Inflammatory macrophage (primary cell): Measurements from ENCODE around the gene FASTKD3.

Experiments
- DNase-seq, 2 donors: peaks; one replicate each; pipeline ENCODE4 v3.0.0-alpha.2; 2020 to 2022
- total RNA-seq, 18 experiments: gene quantifications; one replicate each; lab custom pipeline; 2026; ENCODE audit warnings: mixed read lengths in 6 of 18, inconsistent platforms in 2 of 18; lab: John Stamatoyannopoulos, UW

FASTKD3 gene, protein sequence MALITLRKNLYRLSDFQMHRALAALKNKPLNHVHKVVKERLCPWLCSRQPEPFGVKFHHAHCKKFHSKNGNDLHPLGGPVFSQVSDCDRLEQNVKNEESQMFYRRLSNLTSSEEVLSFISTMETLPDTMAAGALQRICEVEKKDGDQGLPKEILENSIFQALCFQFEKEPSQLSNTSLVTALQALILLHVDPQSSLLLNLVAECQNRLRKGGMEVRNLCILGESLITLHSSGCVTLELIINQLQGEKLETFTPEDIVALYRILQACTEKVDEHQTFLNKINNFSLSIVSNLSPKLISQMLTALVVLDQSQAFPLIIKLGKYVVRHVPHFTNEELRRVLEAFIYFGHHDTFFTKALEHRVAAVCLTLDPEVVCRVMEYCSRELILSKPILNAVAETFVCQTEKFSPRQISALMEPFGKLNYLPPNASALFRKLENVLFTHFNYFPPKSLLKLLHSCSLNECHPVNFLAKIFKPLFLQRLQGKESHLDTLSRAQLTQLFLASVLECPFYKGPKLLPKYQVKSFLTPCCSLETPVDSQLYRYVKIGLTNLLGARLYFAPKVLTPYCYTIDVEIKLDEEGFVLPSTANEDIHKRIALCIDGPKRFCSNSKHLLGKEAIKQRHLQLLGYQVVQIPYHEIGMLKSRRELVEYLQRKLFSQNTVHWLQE
- total RNA-seq, result 4.2 to 17.8 (median 10.1) reads per million in 18 experiments

DNA sequence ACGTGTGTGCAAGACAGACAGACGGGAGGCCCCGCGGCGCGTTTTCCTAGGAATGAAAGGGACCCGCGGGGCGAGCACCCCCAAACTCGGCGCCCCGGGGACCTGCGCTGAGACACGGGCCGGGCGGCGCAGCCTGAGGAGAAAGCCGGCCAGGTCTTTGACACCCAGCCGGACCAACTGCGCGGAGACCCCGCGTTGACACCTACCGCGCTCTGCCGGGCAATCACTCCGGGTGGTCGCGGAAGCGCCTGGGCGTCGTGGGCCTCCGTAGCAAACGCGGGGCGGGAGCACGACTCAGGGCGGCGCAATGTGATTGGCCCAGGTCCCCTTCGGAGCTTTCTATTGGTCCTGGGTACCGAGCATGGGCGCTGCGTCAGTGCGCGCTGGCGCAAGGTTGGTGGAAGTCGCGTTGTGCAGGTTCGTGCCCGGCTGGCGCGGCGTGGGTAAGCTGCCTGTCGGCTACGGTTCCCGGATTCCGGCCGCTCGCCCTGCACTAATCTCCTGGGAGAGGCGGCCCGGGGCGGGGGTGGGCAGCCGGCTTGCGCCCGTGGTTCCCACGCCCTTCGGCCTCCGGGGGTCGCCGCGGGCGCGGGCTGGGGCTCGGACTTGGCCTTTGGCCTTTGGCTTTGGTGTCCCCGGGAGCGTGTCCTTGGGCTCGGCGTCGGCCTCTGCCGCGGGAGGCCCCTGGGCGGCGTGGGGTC is at the start of gene FASTKD3, which contains the start of gene MTRR:
FASTKD3 (minus strand) TSS at position 259 of the 701 bp plus-strand sequence. CDS start 948 bp downstream, outside the sequence.
MTRR (plus strand) TSS at position 376 of the 701 bp plus-strand sequence. CDS start 1,647 bp downstream, outside the sequence.
- peak; percentile 95 to 97 for DNase-seq

DNA sequence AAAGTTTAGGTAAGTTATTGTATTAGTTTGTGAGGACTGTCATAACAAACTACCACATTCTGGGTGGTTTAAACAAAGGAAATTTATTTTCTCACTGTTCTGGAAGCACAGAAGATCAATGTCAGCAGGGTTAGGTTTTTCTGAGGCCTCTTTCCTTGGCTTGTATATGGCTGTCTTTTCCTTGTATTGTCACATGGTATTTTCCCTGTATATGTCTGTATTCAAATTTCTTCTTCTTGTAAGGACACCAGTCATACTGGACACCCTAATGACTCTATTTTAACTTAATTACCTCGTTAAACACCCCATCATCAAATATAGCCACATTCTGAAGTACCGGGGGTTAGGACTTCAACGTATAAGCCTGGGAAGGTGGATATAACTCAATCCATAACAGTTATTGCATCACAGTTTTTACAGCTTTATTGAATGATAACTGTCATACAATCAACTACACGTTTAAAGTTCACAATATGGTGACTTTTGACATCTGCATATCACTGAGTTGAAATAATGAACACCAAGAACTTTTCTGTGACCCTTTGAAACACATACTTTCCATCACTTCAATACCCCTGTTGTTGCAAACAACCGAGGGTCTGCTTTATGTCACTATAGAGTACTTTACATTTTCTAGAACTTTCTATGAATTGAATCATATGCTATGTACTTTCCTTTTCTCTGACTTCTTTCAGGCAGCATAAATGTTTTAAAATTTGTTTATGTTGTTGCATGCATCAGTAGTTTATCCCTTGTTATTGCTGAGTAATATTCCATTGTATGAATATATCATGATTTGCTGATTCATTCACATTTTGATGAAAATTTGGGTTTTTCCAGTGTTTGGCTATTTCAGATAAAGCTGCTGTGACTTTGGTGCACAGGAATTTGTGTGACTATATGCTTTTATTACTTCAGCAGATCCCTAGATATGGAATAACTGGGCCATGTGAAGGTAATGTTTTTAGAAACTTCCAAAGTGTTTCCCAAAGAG is 48.6 kb upstream of the FASTKD3 start:
- no peak for DNase-seq

DNA sequence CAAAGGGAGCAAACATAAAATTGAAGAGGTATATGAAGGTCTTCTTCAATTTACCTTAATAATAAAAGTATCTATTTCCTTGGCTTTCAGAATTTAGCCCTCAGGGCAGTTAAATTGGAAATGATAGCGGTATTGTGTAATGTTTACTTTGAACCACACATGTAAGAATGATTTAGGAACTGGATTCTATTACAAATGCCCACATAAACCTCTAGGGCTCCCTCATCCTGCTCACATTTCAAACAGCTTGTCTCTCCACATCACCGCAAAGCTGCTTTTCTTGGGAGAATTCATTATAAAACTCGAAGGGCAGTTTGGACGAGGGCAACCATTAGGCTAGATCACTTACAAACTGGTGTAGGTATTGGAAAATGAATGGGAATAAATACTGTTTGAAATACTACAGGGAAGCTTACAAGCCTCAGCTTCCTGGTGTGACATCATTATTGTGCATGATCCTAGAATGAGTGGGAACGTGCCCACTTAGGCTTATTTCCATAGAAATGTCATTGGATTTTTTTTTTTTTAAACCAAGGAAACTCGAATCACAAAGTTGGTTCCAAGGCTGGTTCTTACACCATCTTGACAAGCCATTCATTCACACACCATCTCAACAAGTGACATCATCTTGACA is 47.5 kb upstream of the FASTKD3 start:
- DNase-seq, result no peak

DNA sequence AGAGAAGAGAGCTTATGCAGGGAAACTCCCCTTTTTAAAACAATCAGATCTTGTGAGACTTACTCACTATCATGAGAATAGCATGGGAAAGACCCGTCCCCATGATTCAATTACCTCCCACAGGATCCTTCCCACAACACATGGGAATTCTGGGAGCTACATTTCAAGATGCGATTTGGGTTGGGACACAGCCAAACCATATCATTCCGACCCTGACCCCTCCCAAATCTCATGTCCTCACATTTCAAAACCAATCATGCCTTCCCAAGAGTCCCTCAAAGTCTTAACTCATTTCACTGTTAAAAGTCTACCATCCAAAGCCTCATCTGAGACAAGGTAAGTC is 42.6 kb upstream of the FASTKD3 start:
- peak in 1 of 2 donors; percentile 14 for DNase-seq

DNA sequence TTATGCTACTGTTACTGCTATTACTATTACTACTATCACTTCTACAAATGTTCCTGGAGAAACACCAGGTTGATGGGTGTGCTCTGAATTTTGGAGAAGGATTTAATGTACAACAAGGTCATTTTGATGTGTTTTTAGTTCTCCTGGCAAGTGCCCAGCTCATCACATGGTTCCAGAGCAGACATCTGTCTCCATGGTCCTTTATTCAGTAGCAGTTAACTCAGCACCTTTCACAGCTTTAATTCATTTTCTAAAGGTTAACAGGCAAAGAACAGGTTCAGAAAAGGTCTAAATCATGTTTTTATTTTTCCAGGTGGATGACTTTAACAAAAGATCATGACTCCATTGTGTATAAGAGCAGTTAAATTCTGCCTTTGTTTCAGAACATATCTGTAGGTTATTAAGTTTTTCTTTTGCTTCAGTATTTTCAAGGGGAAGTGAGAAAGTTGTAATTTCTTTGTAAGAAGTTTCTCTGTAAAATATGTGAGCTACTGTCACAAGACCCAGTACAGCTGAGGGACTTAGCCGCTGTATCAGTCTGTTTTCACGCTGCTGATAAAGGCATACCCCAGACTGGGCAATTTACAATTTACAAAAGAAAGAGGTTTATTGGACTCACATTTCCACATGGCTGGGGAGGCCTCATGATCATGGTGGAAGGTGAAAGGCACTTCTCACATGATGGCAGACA is 42.1 kb upstream of the FASTKD3 start:
- no peak for DNase-seq

DNA sequence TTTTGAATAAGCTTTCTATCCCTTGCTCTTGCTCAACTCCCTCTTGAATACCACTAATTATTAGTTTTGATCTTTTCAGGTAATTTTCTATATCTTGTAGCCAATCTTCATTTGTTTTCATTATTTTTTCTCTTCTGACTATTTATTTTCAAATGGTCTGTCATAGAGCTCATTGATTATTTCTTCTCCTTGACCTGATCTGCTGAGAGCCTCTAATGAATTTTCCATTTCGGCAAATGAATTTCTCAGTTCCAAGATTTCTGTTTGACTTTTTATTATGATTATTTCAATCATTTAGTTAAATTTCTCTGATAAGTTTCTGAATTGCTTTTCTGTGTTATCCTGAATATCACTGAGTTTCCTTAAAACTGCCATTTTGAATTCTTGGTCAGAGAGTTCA is 39.5 kb upstream of the FASTKD3 start:
- DNase-seq, result no peak

DNA sequence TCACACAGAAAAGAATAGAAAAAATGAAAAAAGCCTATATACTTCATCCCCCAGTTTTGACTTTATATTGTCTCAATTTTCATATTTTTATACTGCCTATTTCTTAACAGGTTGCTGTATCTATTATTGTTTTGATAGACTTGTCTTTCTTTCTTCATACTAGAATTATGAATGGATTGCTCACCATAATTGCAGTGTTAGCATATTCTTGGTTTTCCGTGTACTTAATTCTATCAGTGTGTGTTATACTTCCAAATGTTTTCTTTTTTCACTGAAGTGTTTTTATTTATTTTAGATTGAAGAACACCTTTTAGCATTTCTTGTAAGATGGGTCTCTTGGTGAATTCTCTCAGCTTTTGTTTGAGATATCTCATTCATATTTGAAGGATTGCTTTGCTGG is 38.8 kb upstream of the FASTKD3 start:
- no peak for DNase-seq

DNA sequence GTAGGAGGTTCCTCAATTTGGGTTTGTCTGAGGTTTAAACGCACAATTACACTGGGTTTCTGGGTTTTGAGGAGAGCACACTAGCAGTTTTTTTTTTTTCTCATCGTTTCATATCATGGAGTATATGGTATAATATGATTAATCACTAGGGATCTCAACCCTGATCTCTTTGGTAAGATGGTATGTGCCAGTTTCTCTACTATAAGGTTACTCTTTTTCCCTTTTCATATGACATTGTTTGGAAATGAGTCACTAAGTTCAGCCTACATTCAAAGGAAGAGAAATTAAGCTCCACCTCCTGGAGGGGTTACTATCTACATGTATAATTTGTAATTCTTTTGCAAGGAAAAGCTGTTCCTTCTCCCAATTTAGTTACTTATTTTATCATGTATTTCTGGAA is 35.3 kb upstream of the FASTKD3 start:
- no peak for DNase-seq

DNA sequence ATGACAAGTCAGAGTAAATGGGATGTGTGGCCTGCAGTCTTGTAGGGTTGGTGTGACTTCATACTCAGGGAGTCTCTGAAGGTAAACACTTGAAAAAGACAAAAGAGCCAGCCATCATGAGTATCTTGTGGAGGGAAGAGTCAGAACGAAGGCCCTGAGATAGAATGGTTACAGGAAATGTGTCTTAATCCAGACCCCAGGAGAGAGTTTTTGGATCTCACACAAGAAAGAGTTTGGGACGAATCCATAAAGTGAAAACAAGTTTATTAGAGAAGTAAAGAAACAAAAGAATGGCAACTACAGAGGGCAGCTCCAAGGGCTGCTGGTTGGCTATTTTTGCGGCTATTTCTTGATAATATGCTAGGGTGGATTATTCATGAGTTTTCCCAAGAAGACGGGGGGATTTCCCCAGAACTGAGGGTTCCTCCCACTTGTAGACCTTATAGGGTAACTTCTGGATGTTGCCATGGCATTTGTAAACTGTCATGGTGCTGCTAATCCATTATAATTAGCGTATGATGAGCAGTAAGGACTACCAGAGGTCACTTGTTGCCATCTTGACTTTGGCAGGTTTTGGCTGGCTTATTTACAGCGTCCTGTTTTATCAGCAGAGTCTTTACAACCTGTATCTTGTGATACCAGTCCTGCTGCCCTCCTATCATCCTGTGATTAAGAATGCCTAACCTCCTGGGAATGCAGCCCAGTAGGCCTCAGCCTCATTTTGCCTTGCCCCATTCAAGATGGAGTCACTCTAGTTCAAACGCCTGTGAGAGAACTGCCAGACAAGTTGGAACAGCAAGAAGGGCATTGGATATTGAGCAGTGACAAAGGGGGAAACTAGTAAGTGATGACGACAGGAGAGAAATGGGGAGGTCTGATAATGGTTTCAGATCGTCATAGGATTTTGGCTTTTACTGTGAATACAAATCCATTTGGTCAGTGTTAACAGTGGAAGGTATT is 34.1 kb upstream of the FASTKD3 start:
- DNase-seq, result no peak

DNA sequence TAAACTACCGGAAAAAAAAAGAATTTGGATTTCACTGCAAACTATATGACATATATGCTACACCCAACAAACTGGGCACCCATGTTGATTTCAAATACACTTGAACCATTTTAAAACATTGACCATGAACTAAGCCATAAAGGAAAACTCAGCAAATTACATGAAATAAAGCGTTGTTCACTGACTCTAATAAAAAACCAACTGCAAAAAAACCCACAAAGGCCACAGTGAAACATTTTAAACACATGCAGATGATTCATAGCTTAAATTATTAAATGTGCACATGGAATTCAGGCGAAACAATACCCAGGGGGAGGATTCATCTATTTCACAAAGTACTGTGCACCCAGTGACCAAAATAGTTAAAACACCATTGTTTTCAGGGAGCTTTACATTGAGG is 33.4 kb upstream of the FASTKD3 start:
- DNase-seq, result no peak

DNA sequence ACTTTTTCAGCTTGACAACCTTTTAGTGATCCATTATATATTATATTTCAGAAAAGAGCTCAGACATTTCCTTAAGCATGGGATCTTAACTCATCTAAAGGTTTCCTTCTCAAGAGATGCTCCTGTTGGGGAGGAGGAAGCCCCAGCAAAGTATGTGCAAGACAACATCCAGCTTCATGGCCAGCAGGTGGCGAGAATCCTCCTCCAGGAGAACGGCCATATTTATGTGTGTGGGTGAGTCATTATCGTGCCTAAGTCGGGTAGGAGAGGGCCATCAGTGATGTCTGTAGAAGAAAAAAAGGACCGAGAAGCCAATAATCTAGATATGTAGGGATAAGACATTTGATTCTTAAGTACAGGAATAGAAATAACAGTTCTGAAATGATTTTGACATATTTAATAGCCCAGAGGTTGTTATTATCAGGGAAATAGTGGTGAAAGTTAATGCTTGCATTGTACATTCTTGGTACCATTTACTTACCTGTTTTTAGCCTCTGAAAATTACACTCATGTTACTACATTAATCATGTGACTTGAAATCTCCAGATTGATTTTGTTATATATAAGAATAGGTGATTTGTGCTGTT is 28.3 kb upstream of the FASTKD3 start:
- DNase-seq, result peak; percentile 15 to 22

DNA sequence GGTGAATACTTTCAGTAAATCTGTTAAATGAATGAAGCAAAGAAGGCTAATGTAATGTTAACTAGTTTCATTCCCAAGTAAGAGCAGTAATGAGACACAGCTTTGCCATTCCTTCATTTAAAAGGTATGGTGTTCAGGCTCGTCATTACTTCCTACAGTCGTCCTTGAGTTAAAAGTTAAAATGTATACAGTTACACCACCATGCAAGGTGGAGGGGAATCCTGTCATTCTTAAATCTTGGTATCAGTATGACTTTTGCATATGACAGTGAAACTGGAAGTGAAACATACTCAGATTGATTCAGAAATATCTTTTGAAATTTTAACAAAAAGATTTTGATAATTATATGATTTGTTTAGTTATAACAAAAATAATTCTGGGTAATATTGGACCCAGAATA is 26.0 kb upstream of the FASTKD3 start:
- DNase-seq, result no peak

DNA sequence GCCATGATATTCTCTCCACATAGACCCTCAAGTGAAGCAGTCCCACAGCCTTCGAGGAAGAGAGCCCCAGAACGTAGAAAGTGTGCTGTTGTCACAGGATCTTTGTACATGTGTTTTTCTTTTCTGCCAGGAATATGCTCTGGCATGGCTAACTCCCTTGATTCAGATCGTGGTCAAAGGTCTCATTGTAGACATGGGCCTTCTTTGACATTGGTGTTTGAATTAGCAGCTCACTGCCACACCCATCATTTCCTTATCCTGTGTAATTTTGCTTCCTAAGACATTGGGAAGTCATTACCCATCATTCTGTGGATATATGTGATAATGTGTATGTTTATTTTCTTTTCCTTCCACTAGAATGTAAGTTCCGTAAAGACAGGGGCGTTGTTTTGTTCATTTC is 25.6 kb upstream of the FASTKD3 start:
- DNase-seq, result no peak

DNA sequence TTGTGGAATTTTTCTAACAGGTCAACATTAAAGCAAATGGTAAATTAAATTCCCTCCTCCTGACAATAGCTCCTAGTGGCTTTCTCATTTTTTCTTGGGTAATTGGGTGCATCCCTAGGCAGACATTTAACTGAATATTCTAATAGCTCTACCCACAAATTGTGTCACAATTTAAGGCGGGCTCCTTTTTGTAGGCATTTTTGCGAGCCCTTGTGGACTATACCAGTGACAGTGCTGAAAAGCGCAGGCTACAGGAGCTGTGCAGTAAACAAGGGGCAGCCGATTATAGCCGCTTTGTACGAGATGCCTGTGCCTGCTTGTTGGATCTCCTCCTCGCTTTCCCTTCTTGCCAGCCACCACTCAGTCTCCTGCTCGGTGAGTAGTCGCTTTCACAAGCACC is 20.1 kb upstream of the FASTKD3 start:
- no peak for DNase-seq

DNA sequence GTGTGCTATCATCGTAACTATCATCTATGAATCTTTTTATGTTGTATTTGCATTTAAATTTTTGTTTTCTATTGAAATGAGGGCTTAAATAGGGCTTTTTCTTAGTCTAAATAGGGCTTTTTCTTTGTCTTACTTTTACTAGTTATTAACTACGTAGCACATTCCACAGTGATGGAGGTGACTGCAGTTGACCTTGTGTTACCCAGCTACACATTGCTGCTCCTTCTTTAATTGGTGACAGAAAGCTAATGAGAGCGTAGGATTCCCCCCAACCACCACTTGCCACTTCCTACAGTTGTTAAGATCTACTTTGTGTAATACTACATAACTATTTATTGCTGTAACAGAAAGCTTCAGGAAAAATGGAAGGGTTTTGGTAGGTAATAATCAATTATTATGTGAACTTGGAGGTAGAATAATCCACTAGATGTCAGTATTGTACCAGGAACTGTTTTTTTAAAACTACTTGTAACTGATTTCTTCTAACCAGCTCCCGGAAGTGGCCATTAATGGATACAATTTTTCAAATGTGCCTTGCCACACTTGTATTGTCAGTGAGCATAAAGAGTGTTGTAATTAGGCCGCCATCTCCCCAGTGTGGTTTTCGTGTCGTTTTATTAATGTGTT is 18.1 kb upstream of the FASTKD3 start:
- peak in 1 of 2 donors; percentile 44 for DNase-seq

DNA sequence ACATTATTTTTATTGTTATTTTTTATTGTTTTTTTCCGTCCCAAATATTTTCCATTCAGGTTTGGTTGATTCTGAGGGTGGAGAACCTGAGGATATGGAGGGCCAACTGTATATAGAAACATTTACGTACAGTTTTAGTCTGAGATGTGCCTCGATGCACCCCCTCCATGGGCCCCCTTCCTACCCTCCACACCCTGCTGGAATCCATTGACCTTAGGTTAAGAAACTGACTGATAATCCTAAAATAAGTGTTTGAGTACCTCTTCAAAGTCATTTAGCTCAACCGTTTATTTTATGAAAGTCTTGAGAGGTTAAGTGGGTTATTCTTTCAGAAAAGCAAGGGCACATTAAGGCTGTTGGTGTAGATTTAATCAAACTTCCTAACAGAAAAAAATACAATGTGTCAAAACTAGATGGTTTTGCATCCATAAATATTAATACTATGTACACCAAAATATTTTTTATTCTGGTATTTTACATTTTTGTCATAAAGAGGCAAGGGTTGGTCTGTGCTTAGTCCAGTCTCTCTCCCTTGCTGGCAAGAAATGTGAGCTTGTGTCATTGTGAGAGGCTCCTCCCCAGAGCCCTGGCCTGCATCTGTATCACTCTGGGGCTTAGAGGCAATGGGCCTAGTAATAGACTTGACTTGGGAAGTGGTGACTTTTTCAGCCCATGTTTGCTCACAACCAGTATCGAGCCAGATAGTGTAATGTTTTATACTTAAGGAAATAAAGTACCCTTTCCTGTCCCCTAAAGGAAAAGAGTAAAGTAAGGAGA is 15.8 kb upstream of the FASTKD3 start:
- no peak for DNase-seq

DNA sequence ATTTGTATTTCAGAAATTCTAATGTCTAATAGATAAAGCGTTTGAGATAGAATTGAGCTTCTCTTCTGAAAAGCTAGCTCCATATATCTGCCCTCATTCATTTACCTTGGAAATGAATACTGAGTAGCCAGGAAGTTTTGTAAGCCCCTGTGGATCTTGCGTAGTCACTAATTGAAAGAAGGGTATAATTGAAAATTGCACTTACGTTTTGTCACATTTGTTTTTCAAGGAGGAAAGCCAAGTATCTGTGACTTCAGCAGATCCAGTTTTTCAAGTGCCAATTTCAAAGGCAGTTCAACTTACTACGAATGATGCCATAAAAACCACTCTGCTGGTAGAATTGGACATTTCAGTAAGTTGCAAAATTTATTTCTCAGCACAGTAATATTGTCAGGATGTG is 14.1 kb upstream of the FASTKD3 start:
- DNase-seq, result no peak

DNA sequence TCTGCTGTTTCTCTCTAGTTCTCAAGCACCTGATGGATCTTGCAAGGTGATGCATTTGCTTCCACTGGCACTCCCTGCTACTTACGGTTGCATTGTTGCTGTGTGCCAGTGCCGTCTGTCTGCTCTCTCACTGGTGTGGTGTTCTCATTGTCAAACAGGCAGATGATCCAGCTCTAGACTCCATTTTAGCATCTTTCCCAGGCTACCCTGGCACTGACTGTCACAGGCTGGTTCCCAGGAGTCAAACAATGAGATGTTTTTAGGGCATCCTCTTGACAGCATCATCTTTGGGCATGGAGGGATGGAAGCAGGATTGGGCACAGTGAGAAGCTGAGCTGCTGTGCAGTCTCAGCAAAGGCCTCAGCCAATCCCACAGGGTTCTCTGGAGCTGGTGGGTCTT is 13.0 kb upstream of the FASTKD3 start:
- no peak for DNase-seq
